Activated CD4-positive, alpha-beta T cell treated with anti-CD3 and anti-CD28 coated beads, Interleukin-2, amount 10 ng/mL, durations not matched to agents 7 days and 5 days (primary cell): ENCODE results near the gene PRSS53. TPM values are rescaled to one million over a fixed set of nuclear protein-coding genes. Genes with fewer than 3 reads are reported as not detected.
"Not testable (repeated sequence)": the region's sequence is repeated elsewhere in the genome, so short reads cannot be mapped to it uniquely, and the experiment has no call there.

Experiments
- CTCF ChIA-PET: fragments of 350-600 bp; sonication (Branson Sonifier 250); formaldehyde crosslinking; loops from one replicate; lab custom pipeline; 2021; ENCODE audit warnings: antibody characterized with exemption; lab: Charles Lee
- POLR2A ChIA-PET: fragments of 350-600 bp; sonication (Branson Sonifier 250); formaldehyde crosslinking; loops from one replicate; lab custom pipeline; 2021; ENCODE audit warnings: antibody characterized with exemption; lab: Charles Lee
- DNase-seq: peaks from one replicate; pipeline ENCODE4 v3.0.0-alpha.2; 2020
- H3K27ac Mint-ChIP-seq: one replicate; pipeline ENCODE4 v1.8.0; 2021; ENCODE audit warnings: mild to moderate bottlenecking, moderate library complexity, mixed read lengths
- H3K27me3 Mint-ChIP-seq: one replicate; pipeline ENCODE4 v1.8.0; 2021; ENCODE audit warnings: mixed read lengths
- H3K36me3 Mint-ChIP-seq: one replicate; pipeline ENCODE4 v1.8.0; 2021; ENCODE audit warnings: low read depth, mixed read lengths
- H3K4me1 Mint-ChIP-seq: one replicate; pipeline ENCODE4 v1.8.0; 2021; ENCODE audit warnings: mixed read lengths
- H3K4me3 Mint-ChIP-seq: one replicate; pipeline ENCODE4 v1.8.0; 2021; ENCODE audit warnings: mild to moderate bottlenecking, moderate library complexity, mixed read lengths
- H3K9me3 Mint-ChIP-seq: one replicate; pipeline ENCODE4 v1.8.0; 2021; ENCODE audit warnings: mixed read lengths
- total RNA-seq, 2 experiments: library from RNA; stranded (reverse); gene quantifications; one replicate each; pipeline ENCODE4 v1.2.3, GENCODE V29; 2021

The PRSS53 gene
- 1 to 10 TPM; 3.5 to 5.7 TPM for total RNA-seq

DNA sequence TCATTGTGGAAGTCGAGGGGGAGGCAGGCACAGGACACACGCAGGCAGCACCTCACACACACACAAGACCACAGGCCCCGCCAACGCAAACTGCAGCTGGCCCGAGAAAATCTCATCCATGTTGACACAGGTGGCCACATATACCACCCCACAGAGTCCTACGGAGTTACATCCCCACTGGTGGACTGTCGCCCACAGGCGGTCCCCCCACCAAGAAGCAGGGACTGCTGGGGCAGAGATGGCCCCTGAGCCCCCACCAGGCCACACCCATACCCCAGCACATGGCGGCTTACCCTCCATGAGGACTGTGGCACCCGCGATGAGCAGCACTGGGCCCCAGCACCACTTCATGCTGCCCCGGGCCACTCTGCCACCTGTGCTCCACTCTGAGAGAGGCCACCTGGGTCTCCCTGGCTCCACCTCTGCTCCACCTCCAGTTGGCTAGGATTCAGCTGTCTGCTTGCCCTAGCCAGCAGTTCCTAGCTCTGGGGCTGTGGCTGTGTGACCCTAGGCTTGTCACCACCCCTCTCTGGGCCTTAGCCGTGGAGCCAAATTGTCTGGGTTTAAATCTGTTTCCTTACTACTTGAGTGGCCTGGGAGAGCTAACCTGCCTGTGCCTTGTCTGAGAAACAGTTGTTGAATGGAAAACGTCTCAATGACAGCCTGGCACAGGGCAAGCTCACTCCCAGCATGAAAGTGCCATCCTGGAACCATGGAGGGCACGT, at the start of gene PRSS53:
TSS of gene PRSS53 (minus strand) at position 485 of the 725 bp plus-strand sequence. CDS start at position 351, 134 bp downstream.
- ChIA-PET POLR2A (no interaction called here), CTCF (interaction anchor here (0.6 kb wide), 1 partner anchor 69 kb away, joined by 5 read pairs; no protein-coding TSS in a partner anchor)
- H3K9me3 Mint-ChIP-seq, result no peaks in the 10 kb centered on the region
- H3K27me3 Mint-ChIP-seq, result no peaks in the 10 kb centered on the region
- H3K27ac Mint-ChIP-seq, result peak within 1 kb of the TSS; percentile 44
- DNase-seq, result no peak
- peaks cover 11% of the 10 kb centered on the region for H3K4me1 Mint-ChIP-seq
- H3K4me3 Mint-ChIP-seq, result no peak within 1 kb of the TSS
- peaks cover 16% of the 10 kb centered on the region for H3K36me3 Mint-ChIP-seq

DNA sequence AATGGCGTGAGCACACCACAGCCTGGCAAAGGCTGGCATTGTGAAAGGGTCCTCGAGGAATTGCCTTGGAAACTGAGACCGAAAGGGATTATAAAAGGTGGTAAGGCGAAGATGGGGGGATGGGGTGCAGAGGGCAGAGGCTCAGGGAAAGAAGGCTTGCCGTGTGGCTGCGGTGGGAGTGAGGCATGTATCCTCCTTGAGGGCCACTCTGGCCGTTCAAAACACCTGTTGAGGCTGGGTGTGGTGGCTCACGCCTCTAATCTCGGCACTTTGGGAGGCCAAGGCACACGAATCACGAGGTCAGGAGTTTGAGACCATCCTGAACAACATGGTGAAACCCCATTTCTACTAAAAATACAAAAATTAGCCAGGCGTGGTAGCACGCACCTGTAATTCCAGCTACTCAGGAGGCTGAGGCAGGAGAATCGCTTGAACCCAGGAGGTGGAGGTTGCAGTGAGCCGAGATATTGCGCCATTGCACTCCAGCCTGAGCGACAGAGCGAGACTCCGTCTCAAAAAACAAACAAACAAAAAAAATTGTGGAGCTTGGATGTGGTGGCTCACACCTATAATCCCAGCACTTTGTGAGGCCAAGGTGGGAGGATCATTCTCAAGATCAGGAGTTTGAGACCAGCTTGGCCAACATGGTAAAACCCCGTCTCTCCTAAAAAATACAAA, 48.2 kb upstream of the PRSS53 start:
- CTCF ChIA-PET, result interaction anchor here (0.8 to 1.5 kb wide), 4 partner anchors 10 to 732 kb away, joined by 3 to 5 read pairs (median 3); partner anchors contain the start of gene KAT8
- not testable (repeated sequence) for H3K27me3 Mint-ChIP-seq, H3K36me3 Mint-ChIP-seq, DNase-seq, H3K4me3 Mint-ChIP-seq, H3K27ac Mint-ChIP-seq, H3K4me1 Mint-ChIP-seq, H3K9me3 Mint-ChIP-seq
- POLR2A ChIA-PET, result interaction anchor here (0.6 to 0.7 kb wide), 2 partner anchors 9 to 53 kb away, joined by 3 read pairs; no protein-coding TSS in a partner anchor

GRCh38 chr16:31136287-31136662, 47.5 kb upstream of the PRSS53 start:
- Mint-ChIP-seq H3K36me3 (no peaks in the 10 kb centered on the region), H3K4me3 (no peak overlapping the region), H3K9me3 (no peaks in the 10 kb centered on the region), H3K4me1 (peaks cover under 1% of the 10 kb centered on the region), H3K27me3 (no peaks in the 10 kb centered on the region), H3K27ac (no peak overlapping the region)
- CTCF ChIA-PET, result interaction anchor here (1.2 to 1.5 kb wide), 3 partner anchors 9 to 732 kb away, joined by 3 to 5 read pairs (median 3); partner anchors contain the start of gene KAT8
- no peak for DNase-seq
- POLR2A ChIA-PET, result interaction anchor here (0.7 kb wide), 1 partner anchor 9 kb away, joined by 3 read pairs; no protein-coding TSS in a partner anchor

GRCh38 chr16:31135535-31136286, 47.0 kb upstream of the PRSS53 start, which contains the start of gene PRSS8:
PRSS8 (minus strand) TSS chr16:31135727; CDS start chr16:31135498, 229 bp downstream.
- no peak for DNase-seq

GRCh38 chr16:31134625-31135534, 46.1 kb upstream of the PRSS53 start:
- no peaks in the 10 kb centered on the region for H3K27me3 Mint-ChIP-seq
- DNase-seq, result no peak
- ChIA-PET CTCF (interaction anchor here (1.3 kb wide), 1 partner anchor 8 kb away, joined by 5 read pairs; no protein-coding TSS in a partner anchor), POLR2A (no interaction called here)
- peaks cover 3% of the 10 kb centered on the region for H3K36me3 Mint-ChIP-seq
- H3K4me1 Mint-ChIP-seq, result no peaks in the 10 kb centered on the region
- H3K9me3 Mint-ChIP-seq, result no peaks in the 10 kb centered on the region
- no peak overlapping the region for H3K4me3 Mint-ChIP-seq
- no peak overlapping the region for H3K27ac Mint-ChIP-seq

More at GRCh38 chr16:31135535-31136286, 47.0 kb upstream of the PRSS53 start, which contains the start of gene PRSS8:
- POLR2A ChIA-PET, result no interaction called here
- Mint-ChIP-seq H3K27ac (no peak within 1 kb of the TSS), H3K36me3 (no peaks in the 10 kb centered on the region), H3K4me1 (no peaks in the 10 kb centered on the region), H3K9me3 (no peaks in the 10 kb centered on the region), H3K27me3 (no peaks in the 10 kb centered on the region), H3K4me3 (no peak within 1 kb of the TSS)
- CTCF ChIA-PET, result interaction anchor here (1.2 to 1.5 kb wide), 2 partner anchors 8 to 733 kb away, joined by 3 read pairs; no protein-coding TSS in a partner anchor

DNA sequence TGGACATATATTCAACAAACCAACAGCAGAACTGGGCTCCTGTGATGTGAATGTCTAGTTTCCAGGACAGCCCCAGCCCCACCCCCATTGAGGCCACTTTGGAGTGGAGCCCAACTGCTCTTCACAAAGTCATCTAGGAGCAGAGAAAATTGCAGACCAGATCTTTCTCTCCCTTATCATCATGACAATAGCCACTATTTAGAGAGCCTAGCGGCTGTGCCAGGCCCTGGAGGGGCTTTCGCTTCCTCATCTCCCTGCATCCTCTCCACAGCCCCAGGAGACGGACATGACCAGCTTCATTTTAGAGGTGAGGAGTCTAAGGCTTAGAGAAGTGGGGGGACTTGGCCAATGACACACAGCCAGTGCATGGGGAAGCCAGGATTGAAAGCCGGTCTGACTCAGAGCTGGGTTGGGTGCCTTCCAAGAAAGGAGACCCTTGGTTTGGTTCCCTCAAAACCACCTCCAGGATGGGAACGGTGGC, 45.4 kb upstream of the PRSS53 start:
- POLR2A ChIA-PET, result no interaction called here
- no peak overlapping the region for H3K27ac Mint-ChIP-seq
- peaks cover 3% of the 10 kb centered on the region for H3K36me3 Mint-ChIP-seq
- no peaks in the 10 kb centered on the region for H3K9me3 Mint-ChIP-seq
- no peak for DNase-seq
- no peaks in the 10 kb centered on the region for H3K4me1 Mint-ChIP-seq
- CTCF ChIA-PET, result interaction anchor here (1.3 kb wide), 1 partner anchor 9 kb away, joined by 5 read pairs; no protein-coding TSS in a partner anchor
- no peak overlapping the region for H3K4me3 Mint-ChIP-seq
- no peaks in the 10 kb centered on the region for H3K27me3 Mint-ChIP-seq

GRCh38 chr16:31133046-31133501, 44.3 kb upstream of the PRSS53 start:
- no peaks in the 10 kb centered on the region for H3K27me3 Mint-ChIP-seq
- no peak overlapping the region for H3K4me3 Mint-ChIP-seq
- no peak overlapping the region for H3K27ac Mint-ChIP-seq
- no peaks in the 10 kb centered on the region for H3K9me3 Mint-ChIP-seq
- CTCF ChIA-PET, result interaction anchor here (8.2 kb wide), 1 partner anchor 10 kb away, joined by 47 read pairs; no protein-coding TSS in a partner anchor
- H3K4me1 Mint-ChIP-seq, result peaks cover 7% of the 10 kb centered on the region
- POLR2A ChIA-PET, result no interaction called here
- no peak for DNase-seq
- H3K36me3 Mint-ChIP-seq, result peaks cover 3% of the 10 kb centered on the region

GRCh38 chr16:31132303-31132979, 43.7 kb upstream of the PRSS53 start:
- ChIA-PET CTCF (interaction anchor here (1.1 to 8.2 kb wide), 2 partner anchors 11 to 13 kb away, joined by 3 to 47 read pairs; no protein-coding TSS in a partner anchor), POLR2A (no interaction called here)
- DNase-seq, result no peak
- Mint-ChIP-seq H3K27me3 (no peaks in the 10 kb centered on the region), H3K4me3 (no peak overlapping the region), H3K36me3 (peaks cover 8% of the 10 kb centered on the region), H3K4me1 (peaks cover 9% of the 10 kb centered on the region), H3K9me3 (no peaks in the 10 kb centered on the region), H3K27ac (no peak overlapping the region)

DNA sequence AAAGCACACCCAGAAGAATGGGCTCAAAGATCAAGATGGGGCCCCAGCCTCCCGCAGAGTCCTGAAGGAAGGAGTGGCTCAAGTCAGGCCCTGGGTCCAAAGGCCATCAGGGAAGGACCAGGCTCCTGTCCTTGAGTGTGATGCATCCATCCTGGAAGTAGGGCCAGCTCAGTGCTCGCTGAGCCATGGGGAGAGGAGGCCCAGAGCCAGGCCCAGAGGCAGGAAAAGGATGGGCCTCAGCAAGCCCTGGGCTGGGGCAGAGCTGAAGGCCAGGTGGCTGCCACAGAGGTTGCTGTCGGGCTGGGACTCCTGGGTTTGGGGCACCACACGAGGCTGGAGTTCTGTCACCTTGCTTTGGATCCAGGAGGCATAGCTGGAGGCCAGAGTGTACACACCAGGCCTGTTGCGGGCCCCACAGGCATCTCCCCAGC, 43.1 kb upstream of the PRSS53 start:
- DNase-seq, result no peak
- CTCF ChIA-PET, result interaction anchor here (1.1 to 8.2 kb wide), 2 partner anchors 11 to 14 kb away, joined by 3 to 47 read pairs; no protein-coding TSS in a partner anchor
- H3K4me1 Mint-ChIP-seq, result peaks cover 9% of the 10 kb centered on the region
- H3K4me3 Mint-ChIP-seq, result no peak overlapping the region
- no peak overlapping the region for H3K27ac Mint-ChIP-seq
- peaks cover 9% of the 10 kb centered on the region for H3K36me3 Mint-ChIP-seq
- no peaks in the 10 kb centered on the region for H3K9me3 Mint-ChIP-seq
- no peaks in the 10 kb centered on the region for H3K27me3 Mint-ChIP-seq
- POLR2A ChIA-PET, result no interaction called here

GRCh38 chr16:31131416-31131815, 42.7 kb upstream of the PRSS53 start:
- ChIA-PET CTCF (interaction anchor here (1.1 to 8.2 kb wide), 2 partner anchors 12 to 14 kb away, joined by 3 to 47 read pairs; no protein-coding TSS in a partner anchor), POLR2A (no interaction called here)
- Mint-ChIP-seq H3K4me1 (peaks cover 9% of the 10 kb centered on the region), H3K27ac (no peak overlapping the region), H3K4me3 (no peak overlapping the region), H3K36me3 (peaks cover 9% of the 10 kb centered on the region), H3K9me3 (no peaks in the 10 kb centered on the region), H3K27me3 (no peaks in the 10 kb centered on the region)
- no peak for DNase-seq

GRCh38 chr16:31130899-31131298, 42.2 kb upstream of the PRSS53 start:
- CTCF ChIA-PET, result interaction anchor here (1.1 to 8.2 kb wide), 2 partner anchors 12 to 14 kb away, joined by 3 to 47 read pairs; no protein-coding TSS in a partner anchor
- Mint-ChIP-seq H3K9me3 (no peaks in the 10 kb centered on the region), H3K27me3 (no peaks in the 10 kb centered on the region), H3K36me3 (peaks cover 12% of the 10 kb centered on the region), H3K4me1 (peaks cover 9% of the 10 kb centered on the region), H3K27ac (no peak overlapping the region), H3K4me3 (no peak overlapping the region)
- no peak for DNase-seq
- POLR2A ChIA-PET, result no interaction called here
